Stomach (tissue), 4 donors: ENCODE measurements around the gene FGFRL1.

Experiments used
- CTCF ChIP-seq, 7 experiments: fragments of 450-650 bp in 4 of 7; fragments of 200-600 bp in 3 of 7; sonication (generic) in 3 of 7; IDR thresholded peaks; one replicate each; pipeline ENCODE4 v1.5.1; 2016 to 2019; ENCODE audit warnings: antibody characterized with exemption in 7 of 7, control low read depth in 2 of 7, mild to moderate bottlenecking in 1 of 7
- POLR2AphosphoS5 ChIP-seq, 3 donors: sonication (generic); formaldehyde crosslinking; IDR thresholded peaks; one replicate each; pipeline ENCODE4 v1.6.1; 2016; ENCODE audit warnings: antibody characterized with exemption in 3 of 3

GRCh38 chr4:966266-967112, 44.9 kb upstream of the FGFRL1 start:
- TF ChIP-seq CTCF (IDR thresholded peaks at IDR 0.05) (no peak), POLR2AphosphoS5 (IDR thresholded peaks at IDR 0.05) (no peak)
